Activated gamma-delta T cell treated with Interleukin-2 at 50 U/mL for 16 hours (primary cell): ENCODE data around the gene AMMECR1.
A peak's percentile ranks its signal among the peaks of the same experiment; 100 is the strongest.

ENCODE experiments used
- DNase-seq: peaks from one replicate; pipeline ENCODE4 v3.0.0-alpha.2; 2020

The AMMECR1 gene

DNA sequence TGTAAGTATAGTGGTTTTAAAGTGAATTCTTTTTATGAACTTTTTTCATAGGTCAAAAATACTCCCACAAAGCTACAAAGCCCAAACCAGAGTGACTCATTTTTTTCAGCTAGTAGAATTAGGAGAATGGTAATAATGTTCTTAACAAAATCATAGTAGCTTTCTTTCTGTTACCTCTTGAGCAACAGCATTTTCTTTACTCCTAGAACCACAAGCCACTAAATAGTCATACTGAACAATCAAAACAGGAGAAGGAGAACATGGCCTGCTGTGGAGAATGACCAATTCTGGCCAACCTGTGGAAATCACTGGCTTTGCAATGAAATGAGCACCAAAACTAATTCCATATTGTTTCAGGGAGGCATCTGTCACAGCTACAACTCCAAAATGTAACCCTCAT lies 112.9 kb downstream of the AMMECR1 start:
- DNase-seq = no peak

DNA sequence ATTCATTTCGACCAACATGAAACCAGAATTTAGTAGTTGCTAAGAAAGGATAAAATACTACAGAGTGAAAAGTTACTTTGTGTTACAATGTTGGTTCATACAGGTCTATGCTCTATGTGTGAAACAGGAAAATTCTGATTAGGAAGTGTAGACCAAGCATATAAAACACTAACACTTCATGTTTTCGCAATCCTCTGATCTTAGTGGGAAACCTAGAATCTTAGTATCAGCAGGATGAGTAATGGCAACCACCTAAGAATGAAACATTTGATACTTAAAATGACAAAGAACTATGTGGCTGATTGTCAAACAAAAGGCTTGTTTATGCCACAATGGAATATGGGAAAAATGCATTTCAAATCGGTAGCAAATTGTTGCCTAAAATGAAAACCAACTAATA lies 116.1 kb downstream of the AMMECR1 start:
- DNase-seq = no peak

DNA sequence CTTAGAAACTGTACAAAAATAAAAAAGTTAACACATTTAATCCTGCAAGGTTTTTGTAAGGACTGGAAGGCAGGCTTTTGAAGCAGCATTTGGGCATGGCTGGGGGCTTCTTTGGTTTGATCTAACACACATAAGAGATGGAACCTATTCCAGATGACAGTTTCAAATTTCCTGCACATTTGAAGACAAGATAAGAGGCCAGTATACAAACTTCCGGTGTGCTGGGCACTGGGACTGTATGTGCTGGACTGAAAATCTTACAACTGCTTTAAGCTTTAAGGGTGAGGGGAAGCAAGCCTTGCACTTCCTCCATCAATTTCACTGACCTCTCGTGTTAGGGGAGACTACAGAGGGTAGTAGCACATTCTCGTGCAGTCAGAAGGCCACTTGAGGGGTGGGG lies 122.9 kb downstream of the AMMECR1 start:
- DNase-seq = no peak

DNA sequence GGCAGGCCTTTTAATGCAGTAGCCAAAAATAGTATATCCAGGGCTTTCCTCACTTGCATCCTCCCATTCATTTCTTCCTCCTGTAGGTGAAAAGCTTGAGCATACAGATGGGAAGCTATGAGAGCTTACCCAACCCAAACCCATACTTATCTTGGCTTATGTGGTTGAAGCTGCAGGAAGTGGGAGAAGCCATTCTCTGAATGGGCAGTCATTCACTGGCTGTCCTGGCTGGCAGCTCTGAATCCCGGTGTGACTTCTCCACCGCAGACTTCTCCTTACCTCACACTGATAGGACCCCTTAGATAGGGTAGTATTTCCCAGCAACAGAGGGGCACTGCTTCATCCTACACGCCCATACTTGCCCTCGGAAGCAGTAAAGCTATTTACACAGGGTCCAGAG lies 125.4 kb downstream of the AMMECR1 start:
- no peak for DNase-seq

DNA sequence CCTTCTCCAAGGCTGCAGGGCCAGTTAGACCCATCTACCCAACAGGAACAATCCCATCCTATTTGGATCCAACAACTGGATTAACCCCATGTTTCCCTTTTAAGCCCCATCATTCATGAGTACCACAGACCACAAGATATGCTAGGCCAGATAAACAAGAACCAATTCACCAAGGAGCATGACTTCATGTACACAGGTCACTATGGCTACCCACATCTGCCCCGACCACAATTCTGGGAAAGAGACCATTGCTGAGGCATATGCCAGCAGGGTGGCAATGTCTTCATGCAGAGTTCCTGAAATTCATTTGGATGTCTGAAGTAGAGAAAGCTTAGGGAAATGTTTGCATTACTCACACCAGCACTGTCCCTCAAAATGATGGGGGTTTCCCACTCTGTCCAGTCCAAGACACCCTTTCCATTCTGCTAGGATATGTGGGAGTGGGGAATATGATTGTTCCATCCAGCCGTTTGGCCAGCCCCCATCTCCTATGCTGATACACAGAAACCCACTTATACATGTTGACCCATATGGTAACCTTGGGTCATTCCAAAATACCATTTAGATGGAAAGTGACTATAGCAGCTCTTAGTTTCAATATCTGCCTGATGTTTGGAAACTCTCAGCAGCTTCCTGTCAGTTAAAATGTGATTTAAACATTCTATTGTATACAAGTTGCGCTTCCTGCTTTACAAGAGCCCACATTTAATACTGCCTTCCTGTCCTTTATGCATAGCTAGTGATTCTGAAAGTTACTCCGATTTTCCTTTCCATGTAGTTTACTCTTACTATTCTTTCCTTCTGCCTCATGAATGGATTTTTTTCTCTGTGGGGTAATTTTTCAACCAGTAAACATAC lies 129.0 kb downstream of the AMMECR1 start:
- DNase-seq = no peak

DNA sequence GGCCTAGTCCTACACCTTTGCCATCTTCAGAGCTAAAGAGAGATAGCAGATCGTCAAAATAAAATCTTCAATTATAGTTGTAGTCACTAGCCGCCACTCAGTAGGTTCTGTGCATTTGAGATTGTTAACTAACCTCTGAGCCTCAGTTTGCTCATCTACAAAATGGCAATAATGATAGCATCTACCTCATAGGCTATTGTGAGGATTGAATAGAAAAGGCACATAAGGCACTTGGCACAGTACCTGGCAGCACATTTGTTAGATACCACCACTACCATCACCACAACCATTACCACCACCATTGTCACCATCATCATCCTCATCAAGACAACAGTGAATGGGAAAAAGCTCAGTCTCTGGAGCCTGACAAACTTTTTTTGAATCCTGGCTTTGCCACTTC lies 134.6 kb downstream of the AMMECR1 start:
- no peak for DNase-seq

DNA sequence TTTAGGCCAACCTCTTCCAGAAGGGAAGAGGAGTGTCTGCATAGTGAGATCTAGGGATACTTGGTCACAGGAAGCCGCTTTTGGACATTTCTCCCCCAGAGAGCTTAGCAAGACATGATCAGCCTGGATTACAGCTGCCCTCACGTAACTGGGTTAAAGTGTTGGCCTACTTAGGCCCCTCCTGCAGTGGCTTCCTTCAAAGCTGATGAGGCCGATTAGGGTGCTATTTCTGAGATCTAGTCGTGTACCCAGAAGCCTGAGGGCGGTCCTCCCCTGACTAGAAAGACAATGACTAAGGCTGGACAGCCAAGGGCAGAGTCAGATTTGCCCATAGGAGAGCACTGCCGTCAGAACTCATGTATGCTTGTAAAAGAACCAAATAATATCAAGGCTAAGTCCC lies 135.0 kb downstream of the AMMECR1 start:
- no peak for DNase-seq

DNA sequence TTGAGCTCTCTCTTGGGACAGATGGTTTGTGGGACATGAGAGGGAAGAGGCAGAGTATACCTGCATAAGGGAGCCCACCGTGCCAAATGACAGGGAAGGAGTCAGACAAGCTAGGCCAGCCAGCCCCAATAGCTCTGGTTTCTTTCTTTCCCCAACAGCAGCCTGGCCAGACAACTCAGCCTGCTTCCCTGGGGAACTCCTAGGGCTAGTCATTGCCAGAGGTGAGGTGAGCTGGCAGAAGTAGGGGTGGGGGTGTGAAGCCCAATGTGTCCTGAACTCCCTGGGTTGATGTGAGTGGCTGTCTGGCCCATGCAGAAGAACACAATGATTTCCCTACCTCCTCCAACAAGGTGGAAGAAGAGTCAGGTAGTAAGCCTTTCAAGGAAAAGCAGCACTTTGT lies 135.5 kb downstream of the AMMECR1 start:
- no peak for DNase-seq

DNA sequence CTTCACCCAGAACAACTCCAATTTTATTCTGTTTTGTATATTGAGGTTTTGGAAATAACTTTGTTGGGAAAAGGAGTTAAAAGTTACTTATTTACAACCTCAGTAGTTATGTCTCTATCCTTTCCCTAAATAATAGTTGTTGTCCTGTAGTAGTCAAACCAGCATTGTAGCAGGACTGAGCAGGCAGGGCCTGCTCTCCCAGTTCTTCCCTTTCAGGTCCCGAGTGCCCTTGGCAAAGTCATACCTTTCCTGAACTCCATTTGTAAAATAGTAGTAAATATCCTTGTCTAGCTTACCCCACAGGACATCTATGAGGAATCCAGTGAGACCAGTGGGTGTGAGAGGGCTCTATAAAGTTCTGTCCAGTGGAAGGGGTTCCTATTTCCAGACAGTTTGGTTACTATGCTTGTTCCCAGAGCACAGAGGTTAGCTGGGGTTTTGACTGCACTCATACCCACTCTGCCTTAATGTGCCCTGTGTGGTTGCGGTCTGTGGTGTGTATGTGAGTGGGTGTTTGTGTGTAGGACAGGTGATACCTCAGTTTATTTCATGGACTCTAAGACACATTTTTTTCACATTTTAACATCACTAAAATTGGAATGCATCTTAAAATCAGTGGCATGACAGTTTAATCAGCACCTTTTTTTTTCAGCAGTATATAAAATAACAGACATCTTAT lies 136.3 kb downstream of the AMMECR1 start:
- no peak for DNase-seq

DNA sequence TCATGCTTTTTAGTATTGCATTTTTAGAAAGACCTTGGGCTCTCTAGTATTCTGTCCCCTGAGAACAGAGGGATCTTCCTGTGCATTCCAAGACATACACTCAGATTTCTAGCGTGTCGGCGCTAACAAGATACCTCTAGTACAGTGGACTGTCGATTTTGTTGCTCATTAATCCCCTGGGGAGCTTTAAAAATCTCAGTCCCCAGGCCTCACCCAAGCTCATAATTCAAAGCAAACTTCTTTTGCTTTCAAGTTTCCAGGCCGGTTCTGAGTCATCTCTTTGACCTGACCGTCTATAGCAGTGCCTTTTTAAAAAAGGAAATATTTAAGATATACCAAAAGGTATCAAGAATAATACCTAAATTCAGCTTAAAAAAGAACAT lies 137.0 kb downstream of the AMMECR1 start:
- DNase-seq = no peak

DNA sequence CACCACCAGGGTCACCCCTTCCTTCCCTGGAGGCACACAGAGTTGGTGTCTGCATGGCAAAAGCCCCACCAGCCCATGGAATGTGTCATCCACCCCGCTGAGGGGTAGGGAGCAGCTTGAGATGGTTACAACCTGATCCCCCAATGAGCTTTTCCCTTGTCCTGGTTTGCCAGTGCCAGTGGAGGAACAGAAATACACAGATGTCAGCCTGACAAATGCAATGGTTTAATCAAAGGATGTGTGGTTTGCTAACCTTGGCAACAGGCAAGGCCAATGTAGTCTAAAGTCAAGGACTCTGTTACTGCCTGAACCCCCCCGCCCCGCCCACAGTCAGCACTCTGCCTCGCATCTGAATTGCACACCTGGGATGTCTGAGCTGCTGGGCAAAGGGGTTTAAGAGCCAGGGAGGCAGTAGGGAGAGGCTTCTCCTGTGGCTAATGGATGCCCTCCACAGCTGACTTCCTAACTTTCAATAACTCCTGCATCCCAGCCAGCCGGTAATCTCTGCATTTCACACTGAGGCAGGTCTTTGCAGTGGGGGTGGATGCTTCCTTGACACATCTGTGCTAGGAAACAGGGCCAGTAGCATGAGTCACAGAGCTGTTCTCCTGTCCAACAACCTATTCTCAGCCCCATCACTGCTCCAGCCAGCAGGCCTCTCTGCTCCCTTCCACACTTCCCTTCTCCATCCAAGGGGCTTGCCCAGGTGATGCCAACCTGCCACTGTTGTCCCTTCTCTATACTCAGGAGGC lies 137.5 kb downstream of the AMMECR1 start:
- DNase-seq = no peak

DNA sequence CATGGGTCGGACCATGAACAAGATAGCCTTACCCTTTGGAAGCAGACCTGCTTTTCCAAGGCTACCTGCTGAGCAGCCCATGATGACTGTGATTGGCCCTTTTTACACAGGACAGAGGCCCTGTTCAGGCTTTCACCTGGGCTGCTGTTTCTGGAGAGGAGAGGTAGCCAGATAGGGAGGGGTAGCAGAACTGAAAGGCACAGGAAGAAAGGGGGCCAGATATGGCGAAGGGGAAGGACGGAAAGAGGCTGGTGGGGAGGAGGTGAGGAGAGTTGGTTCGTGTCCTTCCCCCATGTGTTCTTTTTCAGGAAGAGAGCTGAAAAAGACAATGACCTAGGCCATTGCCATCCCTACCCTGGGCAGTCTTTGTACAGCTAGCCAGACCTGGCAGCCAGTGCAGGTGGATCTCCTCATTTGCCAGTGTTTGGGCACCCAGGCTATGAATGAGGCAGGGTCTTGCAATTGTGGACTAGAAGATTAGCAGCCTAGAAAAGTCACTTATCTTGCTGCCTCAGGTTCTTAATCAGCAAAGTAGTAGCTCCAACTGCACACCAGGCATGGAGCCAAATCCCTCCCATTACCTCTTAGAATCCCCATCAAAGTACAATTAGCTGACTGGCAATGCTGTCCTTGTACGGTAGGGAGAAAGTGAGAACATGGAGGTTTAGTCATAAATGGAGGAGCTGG lies 139.6 kb downstream of the AMMECR1 start:
- no peak for DNase-seq

DNA sequence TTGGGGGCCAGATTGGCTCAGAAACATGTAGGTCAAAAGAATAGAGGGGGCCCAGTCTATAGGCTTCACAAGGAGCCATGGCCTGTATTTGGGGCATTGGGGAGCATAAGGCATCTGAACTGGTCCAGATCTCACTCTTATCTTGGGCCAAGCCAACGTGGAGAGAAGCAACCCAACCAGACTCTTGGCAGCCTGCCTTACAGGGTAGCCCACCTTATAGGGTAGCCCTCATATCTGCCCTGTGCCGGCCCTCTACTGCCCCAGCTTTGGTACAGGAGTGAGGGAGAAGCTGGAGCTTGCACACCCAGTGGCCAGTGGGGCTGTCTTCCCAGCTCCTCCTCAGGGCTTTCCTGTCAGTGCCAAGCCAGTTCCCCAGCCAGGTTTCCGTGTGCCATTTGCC lies 142.2 kb downstream of the AMMECR1 start:
- no peak for DNase-seq

DNA sequence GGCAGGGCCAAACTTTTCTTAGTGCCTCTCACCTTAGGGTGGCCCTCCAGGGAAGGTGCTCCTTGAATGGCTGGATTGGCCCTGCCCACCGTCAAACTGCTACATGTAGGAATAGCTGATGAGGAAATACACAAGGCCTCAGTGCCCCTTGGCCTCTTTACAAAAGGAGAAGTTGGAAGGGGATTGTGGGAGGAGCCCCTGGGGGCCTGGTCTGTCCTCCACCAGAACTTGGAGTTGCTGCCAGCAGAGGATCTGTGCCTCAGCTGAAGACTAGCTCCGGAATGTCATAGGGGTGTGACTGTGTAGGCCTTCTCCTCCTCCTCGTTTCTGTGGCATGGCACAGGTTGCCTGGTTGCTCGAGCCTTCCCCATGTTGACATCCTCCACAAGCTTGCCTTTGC lies 142.7 kb downstream of the AMMECR1 start:
- no peak for DNase-seq

DNA sequence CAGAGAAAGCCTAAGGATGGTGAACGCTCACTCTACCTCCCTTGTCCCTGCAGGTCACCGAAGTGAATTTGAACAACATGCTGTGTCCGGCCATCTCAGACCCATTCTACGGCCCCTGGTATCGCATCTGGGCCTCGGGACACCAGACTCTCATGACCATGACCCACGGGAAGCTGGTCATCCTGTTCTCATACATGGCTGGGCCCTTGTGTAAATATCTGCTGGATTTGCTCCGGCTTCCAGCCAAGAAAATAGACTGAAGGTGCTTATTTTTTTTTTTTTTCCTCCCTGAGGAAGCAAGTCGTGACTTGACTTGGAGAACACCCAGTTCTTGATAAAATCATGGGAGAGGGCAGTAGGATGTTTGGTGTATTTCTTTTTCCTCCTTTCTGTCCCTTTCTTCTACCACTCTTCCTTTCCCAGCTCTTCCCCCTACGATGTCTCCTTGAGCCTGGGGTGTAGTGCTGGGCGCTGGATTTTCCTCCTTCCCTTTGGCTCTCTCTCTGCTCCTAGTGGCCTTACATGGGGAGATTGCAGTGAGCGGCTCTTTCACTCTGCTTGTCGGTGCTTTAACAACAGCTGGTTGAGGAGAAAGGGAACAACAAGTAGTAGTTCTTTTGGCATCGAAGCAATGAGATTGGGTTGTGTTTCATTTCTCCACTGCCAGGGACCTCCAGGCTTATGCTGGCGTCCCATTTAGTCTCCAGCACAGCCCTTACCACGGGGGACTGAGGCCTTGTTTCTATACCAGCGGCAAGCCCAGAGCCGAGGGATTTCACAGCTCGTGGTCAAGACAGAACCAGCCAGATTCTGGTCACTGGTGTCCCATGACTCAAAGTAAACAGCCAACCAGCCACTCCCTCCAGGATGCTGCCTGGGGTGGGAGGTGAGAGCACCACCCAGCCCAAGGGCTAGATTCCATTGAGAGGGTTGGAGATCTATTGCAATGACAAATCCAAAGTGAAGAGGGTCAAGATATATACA lies 144.4 kb downstream of the AMMECR1 start:
- no peak for DNase-seq

DNA sequence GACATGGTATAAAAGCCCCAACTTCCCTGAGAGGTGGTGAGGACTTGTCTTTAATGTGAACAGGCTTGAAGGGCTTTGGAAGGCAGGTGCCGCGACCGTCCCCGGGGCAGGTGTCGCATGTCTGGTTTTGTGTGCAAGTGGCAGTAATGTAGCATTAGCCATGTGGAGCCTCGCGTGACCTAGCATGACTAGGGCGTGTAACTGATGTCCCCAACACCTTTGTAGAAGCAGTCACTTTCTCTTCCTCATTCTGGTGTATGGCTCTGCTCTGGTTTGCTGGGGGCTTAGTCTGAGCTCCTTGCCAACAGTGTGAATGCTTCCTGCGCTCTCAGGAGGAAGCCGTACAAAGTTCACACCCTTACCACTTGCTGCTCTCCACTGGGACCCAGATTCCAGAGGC lies 145.7 kb downstream of the AMMECR1 start:
- no peak for DNase-seq

DNA sequence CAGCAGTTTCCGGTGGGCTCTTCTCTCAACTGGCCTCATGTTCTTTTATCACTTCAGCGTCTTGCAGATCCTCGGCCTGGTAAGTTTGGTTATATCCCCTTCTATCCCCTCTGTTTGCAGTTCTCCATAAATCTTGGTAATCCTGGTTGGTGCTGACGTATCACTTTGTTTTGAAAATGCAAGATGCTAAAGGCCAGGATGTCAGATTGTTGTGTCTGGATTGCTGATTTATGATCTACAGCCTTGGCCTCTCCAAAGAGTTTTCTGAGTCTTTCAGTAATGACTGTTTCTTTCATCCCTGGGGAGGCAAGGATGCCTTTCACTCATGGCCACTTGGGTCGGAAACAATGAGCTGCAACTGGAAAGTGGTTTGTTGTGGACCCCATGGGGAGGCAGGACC lies 146.4 kb downstream of the AMMECR1 start:
- DNase-seq = no peak

DNA sequence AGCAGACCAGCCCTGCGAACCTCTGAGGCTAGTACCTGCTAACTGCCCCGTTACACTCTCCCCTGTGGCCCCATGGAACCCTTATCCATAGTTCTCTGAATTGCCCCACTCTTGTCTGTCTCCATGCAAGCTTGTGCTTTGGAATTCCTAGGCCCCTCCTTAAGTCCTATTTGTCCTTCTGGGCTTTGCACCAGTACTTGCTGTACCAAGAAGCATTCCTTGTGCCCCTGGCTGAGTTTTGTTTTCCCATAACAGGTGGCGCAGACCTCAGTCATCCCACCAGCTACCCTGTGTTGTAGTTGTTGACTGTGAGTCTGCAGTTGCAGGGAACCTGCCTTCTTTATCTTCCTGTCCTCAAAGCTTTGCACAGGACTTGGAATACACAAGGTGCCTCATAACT lies 147.9 kb downstream of the AMMECR1 start:
- DNase-seq = no peak

DNA sequence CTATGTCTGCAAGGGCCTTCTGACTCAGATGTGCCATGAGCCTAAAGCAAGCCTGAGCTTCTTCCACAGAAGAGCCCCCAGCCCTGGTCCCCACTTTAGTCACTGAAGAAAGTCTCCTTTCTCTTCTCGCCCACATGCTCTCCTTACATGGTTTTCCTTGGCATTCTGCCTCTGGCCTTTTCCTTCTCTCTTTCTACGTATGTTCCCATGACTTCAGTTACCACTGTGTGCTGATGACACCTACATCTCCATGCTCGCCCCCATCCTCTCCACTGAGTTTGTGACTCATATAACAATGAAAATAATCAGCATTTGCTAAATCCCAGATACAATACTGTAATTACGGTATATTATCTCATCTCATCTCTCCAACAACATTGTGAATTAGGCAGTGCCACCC lies 149.3 kb downstream of the AMMECR1 start:
- no peak for DNase-seq

DNA sequence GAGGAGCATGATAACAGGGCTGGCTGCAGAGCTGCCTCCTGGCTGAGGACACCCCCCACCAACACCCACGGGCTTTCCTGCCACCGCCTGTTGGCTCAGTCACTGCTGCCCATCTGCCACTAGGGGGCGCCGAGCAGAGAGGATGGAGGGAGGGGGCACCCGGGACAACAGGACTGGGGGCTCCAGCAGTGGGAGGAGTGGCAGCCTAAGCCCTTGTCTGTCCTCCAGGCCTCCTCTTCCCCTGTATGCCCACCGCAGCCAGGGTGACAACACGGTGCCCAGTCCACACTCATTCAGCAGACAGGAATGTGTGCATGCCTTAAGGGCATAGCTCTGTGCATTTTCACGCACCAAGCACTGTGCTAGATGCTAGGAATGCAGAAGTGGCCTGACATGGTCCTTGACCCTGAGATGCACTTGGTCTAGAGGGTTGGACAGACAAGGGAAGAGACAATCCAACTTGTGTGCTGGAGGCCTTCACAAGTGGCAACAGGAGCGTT lies 149.9 kb downstream of the AMMECR1 start:
- peak; percentile 46 for DNase-seq

DNA sequence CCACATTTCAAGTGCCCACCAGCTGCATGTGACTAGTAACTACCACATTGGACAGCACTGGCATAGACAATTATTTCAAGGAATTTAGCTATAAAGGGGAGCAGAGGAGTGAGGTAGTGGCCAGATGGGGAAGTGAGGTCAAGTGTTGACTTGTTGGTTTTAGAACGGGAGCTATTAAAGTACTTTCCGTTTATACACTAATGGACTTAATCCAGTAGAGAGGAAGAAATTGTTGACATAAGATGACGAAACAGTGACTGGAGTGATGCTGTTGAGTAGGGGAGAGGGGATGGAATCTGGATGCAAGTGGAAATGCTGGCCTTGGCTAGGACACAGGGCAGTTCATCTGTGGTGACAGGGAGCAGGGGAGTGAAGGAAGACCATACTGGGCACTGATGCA lies 154.4 kb downstream of the AMMECR1 start:
- no peak for DNase-seq

DNA sequence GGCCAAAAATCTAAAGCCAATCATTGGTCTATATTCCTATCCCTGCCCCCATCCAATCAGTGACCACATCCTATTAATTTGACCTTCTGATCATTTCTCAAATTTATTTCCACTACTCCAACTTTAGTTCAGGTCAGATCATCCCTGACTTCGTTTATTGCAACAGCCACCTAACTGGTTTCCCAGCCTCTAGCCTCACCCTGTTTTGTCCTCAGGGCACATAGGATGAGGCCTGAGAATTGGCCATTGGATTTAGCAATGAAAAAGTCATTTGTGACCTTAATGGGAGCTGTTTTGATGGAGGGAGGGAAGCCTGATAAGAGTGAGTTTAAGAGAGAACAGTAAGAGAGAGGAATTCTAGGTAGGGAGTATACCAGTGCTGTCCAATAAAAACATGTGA lies 155.0 kb downstream of the AMMECR1 start:
- DNase-seq = no peak
